DND-41 (cell line): Measurements from ENCODE around the gene HYCC2.

Experiments used
- ATAC-seq: fragments of 200-7000 bp; cut with Tn5 transposase; 3 replicates; pipeline ENCODE4 v1.9.1; 2021; ENCODE audit warnings: low read depth; ENCODE audit not compliant: insufficient read depth
- DNase-seq: peaks from one replicate; pipeline ENCODE4 v3.0.0-alpha.2; 2020
- H2AFZ ChIP-seq: 2 replicates; pipeline ENCODE4 v1.6.0; 2012; ENCODE audit warnings: low read depth, low read length
- H3K27ac ChIP-seq: 2 replicates; pipeline ENCODE4 v1.5.1; 2012; ENCODE audit warnings: low read length, inconsistent platforms
- H3K27me3 ChIP-seq: fragments of 200-600 bp; sonication (generic); 2 replicates; pipeline ENCODE4 v1.6.0; 2012; ENCODE audit warnings: low read length, mild to moderate bottlenecking, inconsistent platforms; ENCODE audit not compliant: insufficient read depth, poor library complexity
- H3K36me3 ChIP-seq: 2 replicates; pipeline ENCODE4 v1.5.1; 2012; ENCODE audit warnings: low read length, inconsistent platforms; ENCODE audit not compliant: insufficient read depth
- H3K4me1 ChIP-seq: 2 replicates; pipeline ENCODE4 v1.5.1; 2012; ENCODE audit warnings: mild to moderate bottlenecking, low read length; ENCODE audit not compliant: insufficient read depth
- H3K4me2 ChIP-seq: 2 replicates; pipeline ENCODE4 v1.6.0; 2012; ENCODE audit warnings: mild to moderate bottlenecking, moderate library complexity, low read length, inconsistent platforms; ENCODE audit not compliant: insufficient read depth
- H3K4me3 ChIP-seq, 2 experiments: fragments of 200-600 bp in 1 of 2; shearing (Covaris generic) in 1 of 2; 2 replicates each; pipeline ENCODE4 v1.5.1; 2012 to 2016; ENCODE audit warnings: inconsistent platforms in 2 of 2, low read length in 2 of 2, mild to moderate bottlenecking in 2 of 2, low read depth in 1 of 2, moderate library complexity in 1 of 2
- H3K79me2 ChIP-seq: 2 replicates; pipeline ENCODE4 v1.6.0; 2012; ENCODE audit warnings: low read length, inconsistent platforms; ENCODE audit not compliant: insufficient read depth
- H3K9ac ChIP-seq: 2 replicates; pipeline ENCODE4 v1.6.0; 2012; ENCODE audit warnings: low read depth, mild to moderate bottlenecking, inconsistent platforms, low read length, moderate library complexity
- H3K9me3 ChIP-seq: 2 replicates; pipeline ENCODE4 v1.5.1; 2012; ENCODE audit warnings: low read length, moderate library complexity, mild to moderate bottlenecking, inconsistent platforms; ENCODE audit not compliant: insufficient read depth, severe bottlenecking
- H4K20me1 ChIP-seq: 2 replicates; pipeline ENCODE4 v1.6.0; 2012; ENCODE audit warnings: low read length; ENCODE audit not compliant: insufficient read depth
- EZH2 ChIP-seq: IDR thresholded peaks from 3 replicates; pipeline ENCODE4 v1.6.1; 2012; ENCODE audit warnings: borderline replicate concordance, low read depth, mild to moderate bottlenecking, moderate library complexity, low read length, inconsistent platforms; ENCODE audit not compliant: severe bottlenecking
- TF ChIP-seq, protein P1 (sequence below): IDR thresholded peaks from 2 replicates; pipeline ENCODE4 v1.5.1; 2012; ENCODE audit warnings: borderline replicate concordance, low read length, moderate library complexity, mild to moderate bottlenecking; ENCODE audit not compliant: poor library complexity, severe bottlenecking; ENCODE audit errors: extremely low read depth

Gene HYCC2

DNA sequence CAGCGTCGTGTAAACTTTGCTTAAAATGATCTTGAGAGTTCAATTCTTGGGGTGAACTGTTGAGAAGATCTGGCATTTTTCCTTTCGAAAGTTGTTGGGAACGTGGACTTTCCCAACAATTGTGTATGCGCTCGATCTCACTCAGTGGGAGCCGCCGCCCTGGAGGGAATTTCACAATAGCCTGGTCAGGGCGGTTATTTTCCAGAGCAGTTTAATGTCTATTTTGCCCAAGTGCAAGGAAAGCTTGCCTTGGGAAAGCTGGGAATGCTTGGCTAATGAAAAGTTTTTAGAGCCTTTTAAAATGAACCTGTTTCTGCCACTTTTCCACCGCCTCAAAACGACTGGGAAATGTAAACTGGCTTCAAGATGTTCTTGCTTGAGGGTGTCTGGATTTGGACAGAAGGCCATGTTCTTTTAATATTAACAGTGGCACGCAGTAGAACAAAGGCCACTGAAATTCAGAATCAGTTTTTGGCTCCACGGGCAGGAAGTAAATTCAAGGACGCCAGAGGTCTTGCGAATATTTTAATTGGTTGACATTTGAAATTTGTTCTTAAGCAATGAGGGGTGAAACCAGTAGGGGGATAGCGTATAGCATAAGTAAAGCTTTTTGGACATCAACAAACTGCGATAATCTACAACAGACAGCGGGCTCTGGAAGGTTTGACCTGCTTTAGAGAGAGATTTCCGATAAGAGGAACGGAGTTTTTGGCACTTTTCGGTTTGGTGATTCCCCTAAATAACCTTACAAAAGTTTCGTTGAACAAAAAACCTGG lies 45.7 kb upstream of the HYCC2 start:
- Histone ChIP-seq H3K4me2 (peak overlapping the region; percentile 73), H3K4me3 (peak overlapping the region; percentile 75 to 76; a peak in 3 of 4 replicates), H3K9me3 (no peaks in the 10 kb centered on the region), H3K4me1 (peaks cover 68% of the 10 kb centered on the region), H3K36me3 (0 out of 2 replicates have a peak, but pooled peaks cover 5% of the 10 kb centered on the region), H3K79me2 (peaks cover 49% of the 10 kb centered on the region), H3K27me3 (no peaks in the 10 kb centered on the region), H3K9ac (peak overlapping the region; percentile 98), H4K20me1 (no peaks in the 10 kb centered on the region), H3K27ac (peak overlapping the region; percentile 98), H2AFZ (peak overlapping the region; percentile 100)
- TF ChIP-seq, protein P1, sequence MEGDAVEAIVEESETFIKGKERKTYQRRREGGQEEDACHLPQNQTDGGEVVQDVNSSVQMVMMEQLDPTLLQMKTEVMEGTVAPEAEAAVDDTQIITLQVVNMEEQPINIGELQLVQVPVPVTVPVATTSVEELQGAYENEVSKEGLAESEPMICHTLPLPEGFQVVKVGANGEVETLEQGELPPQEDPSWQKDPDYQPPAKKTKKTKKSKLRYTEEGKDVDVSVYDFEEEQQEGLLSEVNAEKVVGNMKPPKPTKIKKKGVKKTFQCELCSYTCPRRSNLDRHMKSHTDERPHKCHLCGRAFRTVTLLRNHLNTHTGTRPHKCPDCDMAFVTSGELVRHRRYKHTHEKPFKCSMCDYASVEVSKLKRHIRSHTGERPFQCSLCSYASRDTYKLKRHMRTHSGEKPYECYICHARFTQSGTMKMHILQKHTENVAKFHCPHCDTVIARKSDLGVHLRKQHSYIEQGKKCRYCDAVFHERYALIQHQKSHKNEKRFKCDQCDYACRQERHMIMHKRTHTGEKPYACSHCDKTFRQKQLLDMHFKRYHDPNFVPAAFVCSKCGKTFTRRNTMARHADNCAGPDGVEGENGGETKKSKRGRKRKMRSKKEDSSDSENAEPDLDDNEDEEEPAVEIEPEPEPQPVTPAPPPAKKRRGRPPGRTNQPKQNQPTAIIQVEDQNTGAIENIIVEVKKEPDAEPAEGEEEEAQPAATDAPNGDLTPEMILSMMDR, result peak; percentile 40
- no peak for TF ChIP-seq EZH2
- peak; percentile 63 for DNase-seq
- ATAC-seq, result peak; percentile 10

DNA sequence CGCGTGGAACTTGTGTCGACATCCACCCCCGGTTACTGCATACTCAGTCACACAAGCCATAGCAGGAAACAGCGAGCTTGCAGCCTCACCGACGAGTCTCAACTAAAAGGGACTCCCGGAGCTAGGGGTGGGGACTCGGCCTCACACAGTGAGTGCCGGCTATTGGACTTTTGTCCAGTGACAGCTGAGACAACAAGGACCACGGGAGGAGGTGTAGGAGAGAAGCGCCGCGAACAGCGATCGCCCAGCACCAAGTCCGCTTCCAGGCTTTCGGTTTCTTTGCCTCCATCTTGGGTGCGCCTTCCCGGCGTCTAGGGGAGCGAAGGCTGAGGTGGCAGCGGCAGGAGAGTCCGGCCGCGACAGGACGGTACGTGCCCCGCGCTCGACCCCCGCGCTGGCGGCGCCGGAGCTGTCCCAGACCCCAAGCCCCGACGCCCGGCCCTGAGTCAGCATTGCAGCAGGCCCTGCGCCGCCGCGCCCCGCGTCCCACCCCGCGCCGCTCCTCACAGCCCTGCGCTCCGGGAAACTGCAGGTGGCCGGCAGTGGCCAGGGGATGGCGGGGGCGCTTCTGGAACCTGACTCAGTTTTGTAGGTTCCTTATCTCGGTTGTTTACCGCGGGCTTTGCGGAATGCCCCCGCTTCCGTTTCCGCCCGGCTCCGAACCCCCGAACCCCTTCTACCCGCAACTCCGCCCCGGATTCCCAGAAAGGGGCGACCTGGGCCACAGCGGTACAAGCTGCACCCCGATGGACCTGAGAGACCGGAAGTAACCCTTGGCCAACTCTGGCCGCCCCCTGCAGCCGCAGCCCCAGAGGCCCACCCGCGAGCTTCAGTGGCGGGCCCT lies 44.9 kb upstream of the HYCC2 start, which contains the start of gene CFLAR:
CFLAR (plus strand) TSS at position 50 of the 844 bp plus-strand sequence. CDS start 13,702 bp downstream, outside the sequence.
- Histone ChIP-seq H3K9ac (peak within 1 kb of the TSS; percentile 98), H3K4me3 (peak within 1 kb of the TSS; percentile 75 to 76; a peak in 3 of 4 replicates), H3K79me2 (peaks cover 41% of the 10 kb centered on the region), H3K4me1 (peaks cover 67% of the 10 kb centered on the region), H3K36me3 (no peaks in the 10 kb centered on the region), H3K9me3 (no peaks in the 10 kb centered on the region), H3K27me3 (no peaks in the 10 kb centered on the region), H4K20me1 (no peaks in the 10 kb centered on the region), H2AFZ (peak within 1 kb of the TSS; percentile 100), H3K27ac (peak within 1 kb of the TSS; percentile 98), H3K4me2 (peak within 1 kb of the TSS; percentile 73)
- TF ChIP-seq, protein P1, result no peak
- TF ChIP-seq EZH2, result no peak
- DNase-seq (peak; percentile 83), ATAC-seq (peak; percentile 55)

DNA sequence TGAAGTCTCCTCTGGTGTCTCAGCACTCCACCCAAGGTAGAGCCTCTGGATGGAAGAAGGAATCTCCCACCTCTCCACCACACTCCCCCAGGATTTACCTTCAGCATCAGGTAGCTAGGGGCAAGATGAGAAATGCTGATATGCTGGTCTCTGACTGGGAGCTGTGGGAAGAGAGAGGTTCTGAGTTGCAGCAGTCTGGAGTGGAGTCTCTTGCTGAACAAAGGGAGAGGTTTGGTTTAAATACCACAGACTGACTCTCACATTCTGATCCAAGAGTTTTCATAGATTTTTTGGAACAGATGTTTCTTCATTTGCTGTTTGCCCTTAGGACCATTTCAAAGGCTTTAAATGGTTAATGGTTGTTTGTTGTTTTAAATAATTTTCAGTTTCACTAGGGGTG lies 43.4 kb upstream of the HYCC2 start:
- no peaks in the 10 kb centered on the region for H3K36me3 ChIP-seq
- peaks cover 53% of the 10 kb centered on the region for H3K4me1 ChIP-seq
- no peak overlapping the region for H3K4me3 ChIP-seq
- no peak for ATAC-seq
- DNase-seq, result no peak
- no peaks in the 10 kb centered on the region for H4K20me1 ChIP-seq
- H3K27me3 ChIP-seq, result no peaks in the 10 kb centered on the region
- peak overlapping the region; percentile 1; the same call in 1 of the 2 replicates for H2AFZ ChIP-seq
- peak overlapping the region; percentile 1; the same call in 1 of the 2 replicates for H3K27ac ChIP-seq
- H3K9ac ChIP-seq, result no peak overlapping the region
- peaks cover 26% of the 10 kb centered on the region for H3K79me2 ChIP-seq
- H3K4me2 ChIP-seq, result peak overlapping the region; percentile 34
- no peaks in the 10 kb centered on the region for H3K9me3 ChIP-seq
- TF ChIP-seq, protein P1, result no peak
- no peak for TF ChIP-seq EZH2
